Upper lobe of left lung (tissue), 4 donors: Measurements from ENCODE around the gene TIMP4.

Experiments
- EP300 ChIP-seq, 4 donors: sonication (generic); formaldehyde crosslinking; IDR thresholded peaks; one replicate each; pipeline ENCODE4 v1.5.1; 2017; ENCODE audit warnings: antibody characterized with exemption in 4 of 4, control low read depth in 2 of 4
- TF ChIP-seq, protein P1 (sequence below), 6 experiments: fragments of 450-650 bp in 4 of 6; fragments of 200-600 bp in 2 of 6; sonication (generic) in 2 of 6; IDR thresholded peaks; one replicate each; pipeline ENCODE4 v1.5.1; 2016 to 2019; ENCODE audit warnings: antibody characterized with exemption in 6 of 6

DNA sequence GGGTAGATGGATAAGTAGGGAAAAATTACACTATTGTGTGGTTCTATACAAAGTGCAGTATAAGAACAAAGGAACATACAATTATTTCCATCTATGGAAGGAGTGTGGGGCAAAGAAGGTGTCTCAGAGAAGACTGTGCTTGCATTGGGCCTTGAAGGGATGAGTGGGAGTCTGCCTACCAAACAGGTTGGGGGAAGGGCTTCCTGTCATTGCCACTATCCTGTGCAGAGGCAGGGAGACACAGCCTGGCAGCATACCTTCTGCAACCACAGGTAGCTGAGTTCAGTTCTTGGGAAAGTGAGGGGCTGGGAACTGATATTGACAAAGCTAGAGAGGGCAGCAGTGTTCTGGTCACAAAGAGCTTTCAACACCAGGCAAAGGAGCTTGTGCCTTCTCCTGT is 3.4 kb downstream of the TIMP4 start:
- no peak for TF ChIP-seq EP300 (IDR thresholded peaks at IDR 0.05)
- TF ChIP-seq, protein P1, sequence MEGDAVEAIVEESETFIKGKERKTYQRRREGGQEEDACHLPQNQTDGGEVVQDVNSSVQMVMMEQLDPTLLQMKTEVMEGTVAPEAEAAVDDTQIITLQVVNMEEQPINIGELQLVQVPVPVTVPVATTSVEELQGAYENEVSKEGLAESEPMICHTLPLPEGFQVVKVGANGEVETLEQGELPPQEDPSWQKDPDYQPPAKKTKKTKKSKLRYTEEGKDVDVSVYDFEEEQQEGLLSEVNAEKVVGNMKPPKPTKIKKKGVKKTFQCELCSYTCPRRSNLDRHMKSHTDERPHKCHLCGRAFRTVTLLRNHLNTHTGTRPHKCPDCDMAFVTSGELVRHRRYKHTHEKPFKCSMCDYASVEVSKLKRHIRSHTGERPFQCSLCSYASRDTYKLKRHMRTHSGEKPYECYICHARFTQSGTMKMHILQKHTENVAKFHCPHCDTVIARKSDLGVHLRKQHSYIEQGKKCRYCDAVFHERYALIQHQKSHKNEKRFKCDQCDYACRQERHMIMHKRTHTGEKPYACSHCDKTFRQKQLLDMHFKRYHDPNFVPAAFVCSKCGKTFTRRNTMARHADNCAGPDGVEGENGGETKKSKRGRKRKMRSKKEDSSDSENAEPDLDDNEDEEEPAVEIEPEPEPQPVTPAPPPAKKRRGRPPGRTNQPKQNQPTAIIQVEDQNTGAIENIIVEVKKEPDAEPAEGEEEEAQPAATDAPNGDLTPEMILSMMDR (IDR thresholded peaks at IDR 0.05) = no peak
